PC-9 (cell line): ENCODE data around the gene SYNJ2. TPM values are rescaled to one million over a fixed set of nuclear protein-coding genes. Genes with fewer than 3 reads are reported as not detected.

ENCODE experiments used
- BruUV-seq: library from RNA; stranded (reverse); fragments of 400-500 nt; replicated peaks from 2 replicates; lab custom pipeline; 2021; lab: Mats Ljungman, UMichigan
- CTCF ChIA-PET: fragments of 300-600 bp; sonication (Branson Sonifier 250); formaldehyde crosslinking; loops from one replicate; lab custom pipeline; 2022; ENCODE audit warnings: antibody characterized with exemption; lab: Charles Lee
- POLR2A ChIA-PET: fragments of 300-600 bp; sonication (Branson Sonifier 250); formaldehyde crosslinking; loops from one replicate; lab custom pipeline; 2022; ENCODE audit warnings: antibody characterized with exemption; ENCODE audit not compliant: unreplicated experiment; lab: Charles Lee
- DNase-seq, 2 experiments: peaks; one replicate each; pipeline versions ENCODE4 v3.0.0 to v3.0.0-alpha.2; 2015 to 2022; ENCODE audit warnings: mixed read lengths in 1 of 2
- H2AFZ ChIP-seq: fragments of 200-600 bp; sonication (generic); 2 replicates; pipeline ENCODE4 v1.8.1; 2017; ENCODE audit warnings: antibody characterized with exemption
- H3F3A ChIP-seq: fragments of 200-600 bp; sonication (generic); 2 replicates; pipeline ENCODE4 v1.8.1; 2017; ENCODE audit warnings: antibody characterized with exemption, mild to moderate bottlenecking, low read depth; ENCODE audit not compliant: insufficient read depth
- H3K27ac ChIP-seq: fragments of 200-600 bp; sonication (generic); 2 replicates; pipeline ENCODE4 v1.6.1; 2016; ENCODE audit warnings: mixed run types
- H3K27me3 ChIP-seq: fragments of 200-600 bp; sonication (generic); 2 replicates; pipeline ENCODE4 v1.6.1; 2016; ENCODE audit warnings: low read depth, mixed run types; ENCODE audit not compliant: insufficient read depth
- H3K36me3 ChIP-seq: fragments of 200-600 bp; sonication (generic); 2 replicates; pipeline ENCODE4 v1.6.1; 2016; ENCODE audit warnings: low read depth, mixed run types
- H3K4me1 ChIP-seq: fragments of 200-600 bp; sonication (generic); replicated peaks from 2 replicates; pipeline ENCODE4 v1.6.1; 2016; ENCODE audit warnings: mixed run types; ENCODE audit not compliant: insufficient read depth
- H3K4me2 ChIP-seq: fragments of 200-600 bp; sonication (generic); 2 replicates; pipeline ENCODE4 v1.6.1; 2017; ENCODE audit warnings: mixed run types
- H3K4me3 ChIP-seq: fragments of 200-600 bp; sonication (generic); 2 replicates; pipeline ENCODE4 v1.6.1; 2016; ENCODE audit warnings: mixed run types
- H3K79me2 ChIP-seq: fragments of 200-600 bp; sonication (generic); 2 replicates; pipeline ENCODE4 v1.6.1; 2017; ENCODE audit warnings: low read depth, mixed run types
- H3K9me2 ChIP-seq: fragments of 200-600 bp; sonication (generic); 2 replicates; pipeline ENCODE4 v1.8.1; 2017; ENCODE audit warnings: mild to moderate bottlenecking; ENCODE audit not compliant: insufficient read depth
- H3K9me3 ChIP-seq: fragments of 200-600 bp; sonication (generic); 2 replicates; pipeline ENCODE4 v1.8.1; 2016; ENCODE audit warnings: low read depth; ENCODE audit not compliant: insufficient read depth
- H4K20me1 ChIP-seq: fragments of 200-600 bp; sonication (generic); 2 replicates; pipeline ENCODE4 v1.8.1; 2017; ENCODE audit not compliant: insufficient read depth
- CTCF ChIP-seq: fragments of 200-600 bp; sonication (generic); conservative IDR thresholded peaks from 2 replicates; pipeline ENCODE4 v1.6.1; 2017; ENCODE audit warnings: mixed run types, antibody characterized with exemption, mild to moderate bottlenecking, moderate library complexity
- EZH2 ChIP-seq: fragments of 200-600 bp; sonication (generic); IDR thresholded peaks from 2 replicates; pipeline ENCODE4 v1.8.0; 2017; ENCODE audit warnings: antibody characterized with exemption, low read depth
- intact Hi-C: fragments of 100-400 bp; cut with micrococcal nuclease; formaldehyde crosslinking; loops from one replicate; pipeline ENCODE4 v1.10.0; 2022; ENCODE audit not compliant: unreplicated experiment
- total RNA-seq: library from RNA; stranded (reverse); gene quantifications from 2 replicates; pipeline ENCODE4 v1.2.3, GENCODE V29; 2021

The SYNJ2 gene
- total RNA-seq, 1 experiment from 2014 or later = 30.3 TPM

- intact Hi-C loops = no loop called here
- Histone ChIP-seq H3K4me3 (no peak overlapping the region), H3K27me3 (no peaks in the 10 kb centered on the region), H3K9me2 (no peaks in the 10 kb centered on the region), H3K79me2 (peaks cover 21% of the 10 kb centered on the region), H3K36me3 (no peaks in the 10 kb centered on the region), H3K4me1 (peaks cover 40% of the 10 kb centered on the region), H3K27ac (no peak overlapping the region), H3K9me3 (no peaks in the 10 kb centered on the region), H3F3A (peaks cover 36% of the 10 kb centered on the region), H3K4me2 (no peak overlapping the region), H4K20me1 (no peaks in the 10 kb centered on the region), H2AFZ (no peak overlapping the region)
- TF ChIP-seq EZH2 (no peak), CTCF (no peak)
- ChIA-PET POLR2A (no interaction called here), CTCF (no interaction called here)
- no peak for DNase-seq
- BruUV-seq = no TSS peak
These were observed 46.8 kb downstream of the SYNJ2 start for GRCh38 chr6:158028421-158028820.

GRCh38 chr6:158028876-158029275, 47.2 kb downstream of the SYNJ2 start:
- intact Hi-C loops = no loop called here

GRCh38 chr6:158029668-158030230, 48.1 kb downstream of the SYNJ2 start:
- ChIA-PET POLR2A (no interaction called here), CTCF (no interaction called here)
- intact Hi-C loops = loop anchor here (2.0 to 5.0 kb wide), 2 partner anchors 27 to 38 kb away; no protein-coding TSS in a partner anchor
- H3F3A ChIP-seq = peaks cover 31% of the 10 kb centered on the region
- no peak for DNase-seq
- no peaks in the 10 kb centered on the region for H3K9me3 ChIP-seq
- H2AFZ ChIP-seq = no peak overlapping the region
- H3K79me2 ChIP-seq = peaks cover 33% of the 10 kb centered on the region
- H4K20me1 ChIP-seq = no peaks in the 10 kb centered on the region
- no peak overlapping the region for H3K27ac ChIP-seq
- no peak overlapping the region for H3K4me2 ChIP-seq
- no peaks in the 10 kb centered on the region for H3K9me2 ChIP-seq
- BruUV-seq = no TSS peak
- no peak overlapping the region for H3K4me3 ChIP-seq
- H3K36me3 ChIP-seq = peaks cover 13% of the 10 kb centered on the region; the same call in 1 of the 2 replicates
- TF ChIP-seq EZH2 = no peak
- TF ChIP-seq CTCF = no peak
- no peaks in the 10 kb centered on the region for H3K27me3 ChIP-seq
- H3K4me1 ChIP-seq = peaks cover 40% of the 10 kb centered on the region

More at GRCh38 chr6:158028876-158029275, 47.2 kb downstream of the SYNJ2 start:
- Histone ChIP-seq H3K27me3 (no peaks in the 10 kb centered on the region), H3K9me2 (no peaks in the 10 kb centered on the region), H3F3A (peaks cover 36% of the 10 kb centered on the region), H3K79me2 (peaks cover 24% of the 10 kb centered on the region), H3K4me1 (peaks cover 40% of the 10 kb centered on the region), H4K20me1 (no peaks in the 10 kb centered on the region), H3K4me3 (no peak overlapping the region), H2AFZ (no peak overlapping the region), H3K9me3 (no peaks in the 10 kb centered on the region), H3K4me2 (no peak overlapping the region), H3K36me3 (0 out of 2 replicates have a peak, but pooled peaks cover 4% of the 10 kb centered on the region), H3K27ac (no peak overlapping the region)
- TF ChIP-seq EZH2 = no peak
- TF ChIP-seq CTCF = no peak
- BruUV-seq = no TSS peak
- CTCF ChIA-PET = no interaction called here
- no peak for DNase-seq
- POLR2A ChIA-PET = no interaction called here
